IMR-90 (cell line): ENCODE results near the gene CGB7. TPM values are rescaled to one million over a fixed set of nuclear protein-coding genes. Genes with fewer than 3 reads are reported as not detected.
"Not testable (repeated sequence)": the region's sequence is repeated elsewhere in the genome, so short reads cannot be mapped to it uniquely, and the experiment has no call there.

Experiments used
- ATAC-seq: fragments of 200-7000 bp; cut with Tn5 transposase; 2 replicates; pipeline ENCODE4 v1.9.1; 2020; ENCODE audit warnings: low read depth, mild to moderate bottlenecking, moderate library complexity
- BruUV-seq: library from RNA; stranded (reverse); fragments of 400-500 nt; replicated peaks from 2 replicates; lab custom pipeline; 2021; lab: Mats Ljungman, UMichigan
- CTCF ChIA-PET: fragments of 300-600 bp; formaldehyde crosslinking; extraction: SDS; loops from one replicate; lab custom pipeline; 2021; ENCODE audit warnings: antibody characterized with exemption; lab: Yijun Ruan, JAX
- POLR2A ChIA-PET: fragments of 300-600 bp; sonication (Branson Sonifier 250); formaldehyde crosslinking; loops from one replicate; lab custom pipeline; 2022; ENCODE audit warnings: antibody characterized with exemption; ENCODE audit not compliant: unreplicated experiment; lab: Charles Lee
- DNase-seq: peaks from one replicate; pipeline ENCODE4 v3.0.0; 2013
- H2AFZ ChIP-seq: replicated peaks from 2 replicates; pipeline ENCODE3; 2013; ENCODE audit warnings: low read length, mild to moderate bottlenecking; ENCODE audit not compliant: poor library complexity
- H2AK5ac ChIP-seq: 2 replicates; pipeline ENCODE4 v1.6.1; 2013; ENCODE audit warnings: low read depth, low read length, inconsistent platforms
- H2AK9ac ChIP-seq: replicated peaks from 2 replicates; pipeline ENCODE3; 2013; ENCODE audit warnings: mild to moderate bottlenecking, low read depth, low read length, moderate library complexity; ENCODE audit not compliant: poor library complexity
- H2BK120ac ChIP-seq: 2 replicates; pipeline ENCODE4 v1.6.1; 2013; ENCODE audit warnings: low read depth, low read length, inconsistent platforms
- H2BK15ac ChIP-seq: 3 replicates; pipeline ENCODE4 v1.6.1; 2013; ENCODE audit warnings: low read depth, low read length, inconsistent platforms
- H2BK20ac ChIP-seq: 2 replicates; pipeline ENCODE4 v1.6.1; 2013; ENCODE audit warnings: low read depth, mild to moderate bottlenecking, inconsistent platforms, low read length, moderate library complexity
- H2BK5ac ChIP-seq: 2 replicates; pipeline ENCODE4 v1.6.1; 2013; ENCODE audit warnings: mild to moderate bottlenecking, low read depth, low read length, inconsistent platforms; ENCODE audit not compliant: poor library complexity, severe bottlenecking
- H3K14ac ChIP-seq: replicated peaks from 2 replicates; pipeline ENCODE4 v1.6.1; 2013; ENCODE audit warnings: low read depth, low read length, inconsistent platforms
- H3K18ac ChIP-seq: 2 replicates; pipeline ENCODE4 v1.6.1; 2013; ENCODE audit warnings: low read depth, low read length, control low read depth
- H3K23ac ChIP-seq: 2 replicates; pipeline ENCODE4 v1.6.1; 2013; ENCODE audit warnings: low read depth, low read length, inconsistent platforms
- H3K27ac ChIP-seq: 2 replicates; pipeline ENCODE4 v1.5.1; 2013; ENCODE audit warnings: mild to moderate bottlenecking, control low read depth, low read length; ENCODE audit not compliant: insufficient read depth
- H3K27me3 ChIP-seq: 2 replicates; pipeline ENCODE4 v1.6.1; 2013; ENCODE audit warnings: low read length; ENCODE audit not compliant: control insufficient read depth, insufficient read depth
- H3K36me3 ChIP-seq: 2 replicates; pipeline ENCODE4 v1.6.1; 2013; ENCODE audit warnings: low read length, mixed read lengths; ENCODE audit not compliant: control insufficient read depth, insufficient read depth
- H3K4ac ChIP-seq: 2 replicates; pipeline ENCODE4 v1.6.1; 2013; ENCODE audit warnings: low read depth, low read length, inconsistent platforms
- H3K4me1 ChIP-seq: 2 replicates; pipeline ENCODE4 v1.6.1; 2013; ENCODE audit warnings: low read length, mixed read lengths; ENCODE audit not compliant: control insufficient read depth, insufficient read depth
- H3K4me2 ChIP-seq: 2 replicates; pipeline ENCODE4 v1.6.1; 2013; ENCODE audit warnings: low read depth, mild to moderate bottlenecking, control low read depth, low read length, moderate library complexity
- H3K4me3 ChIP-seq: 2 replicates; pipeline ENCODE4 v1.5.1; 2013; ENCODE audit warnings: low read depth, mild to moderate bottlenecking, control low read depth, low read length, moderate library complexity; ENCODE audit not compliant: insufficient read depth
- H3K56ac ChIP-seq: 2 replicates; pipeline ENCODE4 v1.6.1; 2013; ENCODE audit warnings: low read length, inconsistent platforms; ENCODE audit not compliant: insufficient read depth; ENCODE audit errors: extremely low read depth
- H3K79me1 ChIP-seq, 2 experiments: 2 replicates each; pipeline ENCODE4 v1.6.1; 2013; ENCODE audit warnings: low read length in 2 of 2, inconsistent platforms in 1 of 2, low read depth in 1 of 2
- H3K9ac ChIP-seq: 2 replicates; pipeline ENCODE4 v1.6.1; 2013; ENCODE audit warnings: low read depth, low read length, control low read depth
- H3K9me1 ChIP-seq: 2 replicates; pipeline ENCODE4 v1.6.1; 2013; ENCODE audit warnings: low read length, inconsistent platforms; ENCODE audit not compliant: insufficient read depth
- H3K9me3 ChIP-seq: 2 replicates; pipeline ENCODE4 v1.6.1; 2013; ENCODE audit warnings: low read length; ENCODE audit not compliant: control insufficient read depth, insufficient read depth
- H4K20me1 ChIP-seq: 2 replicates; pipeline ENCODE4 v1.6.1; 2013; ENCODE audit warnings: low read length, inconsistent platforms; ENCODE audit not compliant: insufficient read depth
- H4K5ac ChIP-seq: 2 replicates; pipeline ENCODE4 v1.6.1; 2013; ENCODE audit warnings: mild to moderate bottlenecking, low read depth, low read length, control low read depth
- H4K8ac ChIP-seq, 2 experiments: 2 replicates each; pipeline ENCODE4 v1.6.1; 2013; ENCODE audit warnings: low read depth in 2 of 2, low read length in 2 of 2, control low read depth in 1 of 2, inconsistent platforms in 1 of 2
- H4K91ac ChIP-seq: 2 replicates; pipeline ENCODE4 v1.6.1; 2013; ENCODE audit warnings: low read depth, low read length, inconsistent platforms; ENCODE audit not compliant: insufficient read depth
- WGBS, 2 experiments: methylation state at CpG; one replicate each; pipeline versions ENCODE4 v1.1.5 to v1.1.7; 2013; ENCODE audit warnings: missing lambda C conversion rate in 2 of 2; ENCODE audit not compliant: insufficient read length in 1 of 2; ENCODE audit errors: extremely low coverage in 2 of 2; 5-methylcytosine and 5-hydroxymethylcytosine counted together
- dilution Hi-C: fragments of 300-500 bp; cut with HindIII; formaldehyde crosslinking; loops from one replicate; pipeline ENCODE4 v1.14.3; 2018; ENCODE audit warnings: low sequenced_read_pairs; ENCODE audit not compliant: unreplicated experiment
- in situ Hi-C: fragments of 300-500 bp; cut with MboI; formaldehyde crosslinking; loops from 3 replicates; pipeline ENCODE4 v1.14.3; 2019; ENCODE audit warnings: low sequenced_read_pairs, inconsistent platforms, mixed read lengths
- intact Hi-C: fragments of 100-400 bp; cut with micrococcal nuclease; formaldehyde crosslinking; loops from 2 replicates; pipeline ENCODE4 v1.10.0; 2022
- polyA plus RNA-seq, 3 experiments: library from polyadenylated mRNA; depleted of rRNA; stranded (reverse); fragments of >200 nt; gene quantifications; 2 replicates each; pipeline ENCODE4 v1.2.3, GENCODE V29; 2012; ENCODE audit warnings: low replicate concordance in 1 of 3
- total RNA-seq: library from RNA; depleted of rRNA; stranded (reverse); fragments of >200 nt; gene quantifications from 2 replicates; pipeline ENCODE4 v1.2.3, GENCODE V29; 2012

The CGB7 gene
- total and polyA plus RNA-seq, 2 of the 4 experiments (the other 2 are of a cell fraction) = 1.7 TPM; not detected in 1

DNA sequence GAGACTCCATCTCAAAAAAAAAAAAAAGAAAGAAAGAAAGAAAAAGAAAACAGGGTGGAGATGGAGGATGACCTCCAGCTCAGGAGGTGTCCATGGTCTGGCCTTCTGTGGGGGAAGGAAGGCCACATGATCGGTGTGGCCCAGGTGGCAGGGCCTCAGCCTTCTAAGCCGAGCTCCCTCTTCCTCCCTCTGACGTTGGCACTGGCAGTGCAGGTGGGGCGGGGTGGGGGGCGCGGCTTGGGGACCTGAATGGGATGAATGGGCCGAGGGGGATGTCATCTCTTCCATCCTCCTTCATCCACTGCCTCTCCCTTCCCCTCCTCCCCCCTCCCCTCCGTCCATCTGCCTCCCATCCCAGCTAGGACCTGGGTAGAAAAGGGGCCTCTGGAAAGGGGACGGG, 17.8 kb downstream of the CGB7 start:
- H3K79me1 ChIP-seq, H2BK120ac ChIP-seq, in situ Hi-C loops, H2BK5ac ChIP-seq, ATAC-seq, H3K9me3 ChIP-seq, H3K9ac ChIP-seq, H3K23ac ChIP-seq, H2AFZ ChIP-seq, H4K5ac ChIP-seq, H3K4me3 ChIP-seq, CTCF ChIA-PET, POLR2A ChIA-PET, H4K91ac ChIP-seq, BruUV-seq, H3K27me3 ChIP-seq, H3K9me1 ChIP-seq, H3K56ac ChIP-seq, H3K18ac ChIP-seq, H2AK9ac ChIP-seq, DNase-seq, H2AK5ac ChIP-seq, H3K36me3 ChIP-seq, H3K4me2 ChIP-seq, H3K4ac ChIP-seq, intact Hi-C loops, H3K14ac ChIP-seq, H2BK15ac ChIP-seq, H4K8ac ChIP-seq, dilution Hi-C loops, H3K27ac ChIP-seq, H4K20me1 ChIP-seq, H3K4me1 ChIP-seq: not testable (repeated sequence)
- peak overlapping the region; percentile 53; the same call in 1 of the 2 replicates for H2BK20ac ChIP-seq
- no CpG with 5 or more reads among the region's 9 CpGs for WGBS, 2 experiments
